Measurements from ENCODE around the gene SEC24C.
"Not testable (repeated sequence)": the region's sequence is repeated elsewhere in the genome, so short reads cannot be mapped to it uniquely, and the experiment has no call there.

The SEC24C gene

DNA sequence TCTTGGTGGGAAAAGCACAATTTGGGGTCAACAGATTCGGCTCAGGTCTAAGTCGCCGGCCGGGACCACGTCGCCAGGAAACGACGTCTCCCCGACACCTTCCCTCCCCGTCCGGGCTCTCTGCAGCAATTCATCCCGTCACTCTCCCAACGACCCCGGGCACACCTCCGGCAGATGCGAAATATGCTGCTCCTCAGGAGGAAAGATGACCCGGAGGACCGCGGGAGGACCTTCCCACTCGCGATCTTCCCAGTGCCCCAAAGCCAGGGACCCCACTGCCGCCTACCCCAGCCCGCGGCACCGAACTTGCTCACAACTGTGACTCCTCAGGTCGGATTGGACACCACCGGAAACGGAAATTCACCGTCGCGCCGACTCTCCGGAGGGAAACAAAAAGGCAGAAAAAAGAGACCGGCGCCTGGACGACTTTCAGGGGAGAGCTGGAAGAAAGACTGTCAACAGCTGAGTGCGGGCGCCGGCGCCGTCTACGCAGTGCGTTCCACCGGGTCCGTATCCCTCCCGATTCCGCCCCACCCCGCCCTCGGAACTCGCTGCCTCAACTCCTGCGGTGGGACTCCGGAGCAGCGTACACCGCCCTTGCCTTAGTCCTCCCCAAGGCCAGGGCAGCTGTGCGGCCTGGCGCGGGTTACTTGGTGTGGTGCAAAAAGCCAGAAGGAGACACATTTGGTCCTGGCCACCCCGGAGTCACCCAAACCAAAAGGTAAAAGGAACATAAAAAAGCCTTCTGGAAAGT lies 13.8 kb upstream of the SEC24C start:
- DNase-seq = peak; percentile 97
- in situ Hi-C loops (cut with MboI; ENCODE audit: low pct_unique_long_range_greater_than_20kb, low sequenced_read_pairs) = no loop called here

DNA sequence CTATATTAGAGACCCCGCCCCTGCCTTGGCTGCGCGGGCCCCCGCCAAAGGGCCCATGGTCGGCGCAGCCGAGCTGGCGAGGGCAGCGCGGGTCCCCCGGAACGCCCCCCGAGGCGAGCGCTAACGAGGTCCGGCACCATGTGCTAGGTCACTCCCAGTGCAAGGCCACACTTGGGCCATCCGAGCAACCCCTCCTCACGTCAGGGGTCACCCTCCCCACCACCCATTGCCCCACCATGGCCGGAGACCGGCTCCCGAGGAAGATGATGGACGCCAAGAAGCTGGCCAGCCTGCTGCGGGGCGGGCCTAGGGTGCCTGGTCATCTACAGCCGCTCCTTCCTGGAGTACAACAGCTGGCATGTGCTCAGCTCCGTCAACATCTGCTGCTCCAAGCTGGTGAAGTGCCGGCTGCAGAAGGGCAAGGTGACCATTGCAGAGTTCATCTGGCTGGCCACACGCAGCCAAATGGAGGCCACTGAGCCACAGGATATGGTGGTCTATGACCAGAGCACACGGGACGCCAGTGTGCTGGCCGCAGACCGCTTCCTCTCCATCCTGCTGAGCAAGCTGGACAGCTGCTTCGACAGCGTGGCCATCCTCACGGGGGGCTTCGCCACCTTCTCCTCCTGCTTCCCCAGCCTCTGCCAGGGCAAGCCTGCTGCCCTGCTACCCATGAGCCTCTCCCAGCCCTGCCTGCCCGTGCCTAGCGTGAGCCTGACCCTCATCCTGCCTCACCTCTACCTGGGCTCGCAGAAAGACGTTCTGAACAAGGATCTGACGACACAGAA lies 12.4 kb upstream of the SEC24C start:
- in situ Hi-C loops (cut with MboI; ENCODE audit: low pct_unique_long_range_greater_than_20kb, low sequenced_read_pairs) = no loop called here
- DNase-seq = no peak

DNA sequence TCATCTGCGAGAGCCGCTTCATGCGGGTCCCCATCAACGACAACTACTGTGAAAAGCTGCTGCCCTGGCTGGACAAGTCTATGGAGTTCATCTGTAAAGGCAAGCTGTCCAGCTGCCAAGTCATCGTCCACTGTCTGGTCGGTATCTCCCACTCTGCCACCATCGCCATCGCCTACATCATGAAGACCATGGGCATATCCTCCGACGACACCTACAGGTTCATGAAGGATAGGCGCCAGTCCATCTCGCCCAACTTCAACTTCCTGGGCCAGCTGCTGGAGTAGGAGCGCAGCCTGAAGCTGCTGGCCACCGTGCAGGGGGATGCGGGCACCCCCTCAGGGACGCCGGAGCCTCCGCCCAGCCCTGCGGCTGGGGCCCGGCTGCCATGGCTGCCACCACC lies 11.7 kb upstream of the SEC24C start:
- in situ Hi-C loops (cut with MboI; ENCODE audit: low pct_unique_long_range_greater_than_20kb, low sequenced_read_pairs) = no loop called here
- no peak for DNase-seq

DNA sequence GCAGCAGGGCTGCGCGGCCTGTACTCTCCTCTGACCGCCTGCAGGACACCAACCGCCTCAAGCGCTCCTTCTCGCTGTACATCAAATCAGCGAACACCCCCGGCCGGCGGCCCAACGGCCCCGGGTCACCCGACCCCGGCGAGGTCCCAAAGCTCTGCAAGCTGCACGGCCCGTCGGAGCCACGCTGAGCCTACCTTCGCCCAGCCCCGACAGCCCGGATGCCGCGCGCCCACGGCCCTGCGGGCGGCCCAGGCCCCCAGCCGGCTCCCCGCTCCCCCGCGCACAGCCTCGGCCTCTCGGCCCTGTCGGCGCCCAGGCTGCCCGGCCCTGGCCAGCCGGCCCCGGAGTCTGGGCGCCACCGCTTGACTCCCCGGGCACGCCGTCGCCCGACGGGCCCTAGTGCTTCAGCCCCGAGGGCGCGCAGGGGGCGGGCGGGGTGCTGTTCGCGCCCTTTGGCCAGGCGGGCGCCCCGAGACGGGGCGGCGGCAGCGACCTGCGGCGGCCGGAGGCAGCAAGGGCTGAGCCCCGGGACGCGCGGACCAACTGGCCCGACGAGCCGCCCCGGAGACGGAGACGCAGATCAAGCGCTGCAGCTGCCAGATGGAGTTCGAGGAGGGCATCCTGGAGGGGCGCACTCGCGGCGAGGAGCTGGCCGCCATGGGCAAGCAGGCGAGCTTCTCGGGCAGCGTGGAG lies 11.1 kb upstream of the SEC24C start:
- in situ Hi-C loops (cut with MboI; ENCODE audit: low pct_unique_long_range_greater_than_20kb, low sequenced_read_pairs) = no loop called here
- no peak for DNase-seq

DNA sequence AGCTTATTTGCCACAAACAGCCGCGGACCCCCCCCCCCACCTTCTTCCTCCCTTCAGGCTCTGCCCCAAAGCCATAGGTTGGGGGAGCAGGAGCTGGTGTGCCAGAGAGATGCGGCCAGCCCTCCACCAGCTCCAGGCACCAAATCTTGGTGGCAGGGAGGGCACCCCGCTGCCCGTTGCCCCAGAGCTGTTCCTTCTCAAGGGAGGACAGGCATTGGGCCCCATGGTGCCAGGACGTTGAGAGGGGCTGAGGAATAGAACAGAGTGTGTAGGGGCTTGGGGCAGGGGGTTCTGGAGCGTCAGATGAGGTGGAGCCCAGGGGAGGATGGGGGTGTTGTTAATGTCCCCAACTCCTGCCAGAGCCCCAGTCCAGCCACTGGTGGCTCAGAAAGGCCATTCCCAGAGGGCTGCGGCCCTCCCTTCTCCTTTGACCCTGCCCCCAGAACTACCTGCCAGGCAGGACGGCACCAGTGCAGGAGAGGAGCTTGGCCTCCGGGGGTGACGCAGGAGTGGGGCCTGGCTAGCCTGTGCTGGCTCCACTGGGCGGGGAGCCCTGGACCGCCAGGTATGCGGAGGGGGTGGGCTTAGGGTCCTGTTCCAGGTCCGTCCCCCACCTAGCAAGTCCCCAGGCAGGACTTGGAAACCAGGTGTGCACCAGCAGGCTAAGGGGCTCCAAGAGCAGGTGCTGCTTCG lies 10.0 kb upstream of the SEC24C start:
- in situ Hi-C loops (cut with MboI; ENCODE audit: low pct_unique_long_range_greater_than_20kb, low sequenced_read_pairs) = no loop called here

DNA sequence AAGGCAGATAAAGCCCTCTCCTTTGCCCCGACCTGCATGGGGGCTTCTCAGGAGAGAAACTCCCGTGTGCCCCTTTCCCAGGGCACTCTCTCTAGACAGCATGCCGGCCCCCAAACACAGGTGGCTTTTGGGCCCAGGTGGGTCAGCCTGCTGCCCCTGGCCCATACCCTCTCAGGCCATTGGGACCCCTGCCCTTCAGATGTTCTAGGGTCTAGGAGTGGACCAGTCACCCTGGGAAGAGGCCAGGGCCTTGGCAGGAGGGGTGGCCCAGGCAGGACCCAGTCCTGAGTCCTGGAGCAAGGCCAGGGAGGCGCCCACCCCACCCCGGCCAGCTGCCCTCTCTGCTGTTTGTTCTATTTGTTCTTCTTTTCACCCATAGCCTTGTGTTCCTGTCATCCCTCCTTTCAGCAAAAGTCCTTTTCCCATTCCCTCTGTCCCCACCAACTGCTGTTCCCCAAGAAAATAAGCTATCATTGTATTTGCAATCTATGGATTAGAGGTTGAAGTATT lies 9.3 kb upstream of the SEC24C start:
- no peak for DNase-seq
- in situ Hi-C loops (cut with MboI; ENCODE audit: low pct_unique_long_range_greater_than_20kb, low sequenced_read_pairs) = no loop called here

More for the DNA sequence above, 10.0 kb upstream of the SEC24C start:
- no peak for DNase-seq

DNA sequence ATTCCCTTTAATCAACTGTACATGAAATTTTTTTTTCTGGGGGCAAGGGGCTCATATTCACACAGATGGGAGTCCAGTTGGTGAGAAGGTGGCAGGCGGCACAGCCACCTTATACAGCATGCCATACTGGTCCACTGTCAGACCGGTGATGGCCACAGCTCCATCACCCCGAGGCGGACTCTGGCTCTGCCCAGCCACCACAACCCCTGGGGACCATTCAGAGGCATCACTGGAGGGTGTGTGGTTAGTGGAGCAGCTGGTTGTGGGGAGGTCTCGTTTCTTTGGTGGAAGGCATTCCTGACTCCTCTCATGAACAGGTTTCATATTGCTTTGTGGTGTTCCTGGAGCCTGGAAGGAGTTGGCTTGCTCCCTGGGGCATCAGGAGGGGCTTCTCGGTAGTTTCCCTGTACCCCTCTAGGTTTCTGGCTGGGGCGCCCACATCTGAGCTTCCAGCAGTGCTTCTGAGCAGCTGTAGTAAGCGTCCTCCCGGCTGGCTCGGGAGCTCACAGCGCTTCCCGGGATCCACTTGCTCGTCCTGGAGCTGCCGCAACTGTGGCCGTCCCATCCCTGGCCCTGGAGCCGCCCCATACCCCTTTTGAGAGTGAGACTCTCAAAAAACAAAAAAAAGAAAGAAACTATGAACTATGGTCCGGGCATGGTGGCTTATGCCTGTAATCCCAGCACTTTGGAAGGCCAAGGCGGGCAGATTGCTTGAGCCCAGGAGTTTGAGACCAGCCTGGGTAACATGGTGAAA lies 3.5 kb upstream of the SEC24C start:
- DNase-seq; in situ Hi-C loops (cut with MboI; ENCODE audit: low pct_unique_long_range_greater_than_20kb, low sequenced_read_pairs): not testable (repeated sequence)

DNA sequence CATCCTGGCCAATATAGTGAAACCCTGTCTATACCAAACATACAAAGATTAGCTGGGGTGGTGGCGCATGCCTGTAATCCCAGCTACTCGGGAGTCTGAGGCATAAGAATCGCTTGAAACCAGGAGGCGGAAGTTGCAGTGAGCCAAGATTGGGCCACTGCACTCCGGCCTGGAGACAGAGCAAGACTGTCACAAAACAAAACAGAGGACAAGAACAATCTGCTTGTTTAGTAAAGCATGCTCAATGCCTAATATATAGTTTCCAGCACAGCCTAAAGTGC lies 1.8 kb upstream of the SEC24C start:
- no peak for DNase-seq
- in situ Hi-C loops (cut with MboI; ENCODE audit: low pct_unique_long_range_greater_than_20kb, low sequenced_read_pairs) = no loop called here

DNA sequence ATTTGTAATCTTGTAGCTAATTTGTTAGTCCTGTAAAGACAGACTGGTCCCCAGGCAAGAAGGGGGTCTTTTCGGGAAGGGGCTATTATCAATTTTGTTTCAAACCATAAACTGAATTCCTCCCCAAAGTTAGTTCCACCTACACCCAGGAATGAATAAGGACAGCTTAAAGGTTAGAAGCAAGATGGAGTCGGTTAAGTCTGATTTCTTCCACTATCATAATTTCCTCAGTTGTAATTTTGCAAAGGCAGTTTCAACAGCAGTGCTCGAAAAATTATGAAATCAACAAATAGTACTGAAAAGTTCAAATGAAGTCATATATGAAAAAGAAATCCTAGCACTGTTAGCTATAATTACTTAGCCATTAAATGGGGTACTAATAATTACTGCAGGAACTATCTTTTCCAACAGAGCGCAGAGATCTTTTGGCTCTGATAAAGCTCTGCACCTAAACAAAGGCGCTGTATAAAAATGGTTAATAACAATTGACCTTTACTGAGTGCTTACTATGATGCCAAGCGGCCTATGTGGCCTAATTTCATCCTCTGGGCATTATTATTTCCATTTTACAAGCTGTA lies 756 bp upstream of the SEC24C start:
- DNase-seq = no peak
- in situ Hi-C loops (cut with MboI; ENCODE audit: low pct_unique_long_range_greater_than_20kb, low sequenced_read_pairs) = no loop called here

DNA sequence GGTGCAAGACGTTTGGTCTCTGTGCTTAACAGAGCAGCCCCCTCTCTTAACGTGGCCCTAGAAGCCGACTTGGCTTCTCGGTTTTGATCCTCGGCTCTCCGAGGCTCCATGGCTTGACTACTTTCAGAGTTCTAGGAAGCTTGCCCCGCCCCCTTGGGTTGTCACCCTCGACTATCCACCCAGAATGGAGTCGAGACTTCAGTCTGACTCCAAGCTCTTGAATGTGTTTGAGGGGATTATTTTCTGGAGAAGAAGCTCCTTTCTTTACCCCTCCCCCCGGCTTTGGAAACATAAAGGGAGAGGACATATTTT lies 448 bp downstream of the SEC24C start:
- in situ Hi-C loops (cut with MboI; ENCODE audit: low pct_unique_long_range_greater_than_20kb, low sequenced_read_pairs) = no loop called here
- DNase-seq = no peak

DNA sequence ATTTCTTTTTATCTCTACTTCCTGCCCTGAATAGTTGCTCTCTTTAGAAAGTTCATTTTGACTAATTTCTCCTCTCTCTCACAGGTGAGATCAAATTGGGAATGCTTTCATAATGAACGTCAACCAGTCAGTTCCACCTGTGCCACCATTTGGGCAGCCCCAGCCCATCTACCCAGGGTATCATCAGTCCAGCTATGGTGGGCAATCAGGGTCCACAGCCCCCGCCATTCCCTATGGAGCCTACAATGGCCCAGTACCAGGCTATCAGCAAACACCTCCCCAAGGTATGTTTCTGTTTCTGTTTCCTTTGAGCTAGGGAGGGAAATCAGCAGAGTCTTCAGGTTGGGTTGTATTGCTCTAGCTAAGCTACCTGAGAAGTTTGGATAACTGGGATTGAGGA lies 2.5 kb downstream of the SEC24C start:
- in situ Hi-C loops (cut with MboI; ENCODE audit: low pct_unique_long_range_greater_than_20kb, low sequenced_read_pairs) = no loop called here
- DNase-seq = no peak

DNA sequence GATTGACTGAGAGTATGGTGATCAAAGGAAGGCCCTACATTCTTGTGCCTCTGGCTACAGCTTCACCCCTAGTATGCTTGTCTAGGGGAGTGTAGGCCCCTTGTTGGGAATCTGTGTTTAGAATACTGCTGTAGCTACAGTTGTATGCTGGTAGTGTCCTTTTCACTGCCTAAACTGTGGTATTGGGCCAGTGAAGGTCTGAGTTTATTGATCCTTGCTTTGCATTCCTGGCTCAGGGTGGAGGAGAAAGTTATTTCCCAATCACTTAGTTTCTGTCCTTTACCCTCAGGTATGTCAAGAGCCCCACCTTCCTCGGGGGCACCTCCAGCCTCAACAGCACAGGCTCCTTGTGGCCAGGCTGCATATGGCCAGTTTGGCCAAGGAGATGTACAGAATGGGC lies 6.6 kb downstream of the SEC24C start:
- in situ Hi-C loops (cut with MboI; ENCODE audit: low pct_unique_long_range_greater_than_20kb, low sequenced_read_pairs) = no loop called here
- DNase-seq = no peak

DNA sequence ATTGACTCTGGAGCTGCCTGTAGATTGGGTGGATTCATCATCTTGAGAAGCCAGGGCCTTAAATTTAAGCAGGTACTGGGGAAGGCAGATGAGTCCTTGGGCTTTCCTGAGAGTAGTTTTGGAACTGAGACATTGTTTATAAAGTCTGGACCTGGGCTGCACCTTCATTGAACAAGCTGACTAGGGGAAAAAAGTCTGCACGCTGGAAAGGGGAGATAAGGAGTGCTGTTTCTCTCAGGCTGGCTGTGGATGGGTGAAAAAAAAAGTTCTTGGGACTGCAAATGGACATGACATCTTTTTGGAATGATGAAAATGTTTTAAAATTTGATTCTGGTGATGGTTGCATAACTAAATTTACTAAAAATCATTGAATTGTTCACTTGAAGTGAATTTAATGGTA lies 12.0 kb downstream of the SEC24C start:
- no peak for DNase-seq
- in situ Hi-C loops (cut with MboI; ENCODE audit: low pct_unique_long_range_greater_than_20kb, low sequenced_read_pairs) = no loop called here

DNA sequence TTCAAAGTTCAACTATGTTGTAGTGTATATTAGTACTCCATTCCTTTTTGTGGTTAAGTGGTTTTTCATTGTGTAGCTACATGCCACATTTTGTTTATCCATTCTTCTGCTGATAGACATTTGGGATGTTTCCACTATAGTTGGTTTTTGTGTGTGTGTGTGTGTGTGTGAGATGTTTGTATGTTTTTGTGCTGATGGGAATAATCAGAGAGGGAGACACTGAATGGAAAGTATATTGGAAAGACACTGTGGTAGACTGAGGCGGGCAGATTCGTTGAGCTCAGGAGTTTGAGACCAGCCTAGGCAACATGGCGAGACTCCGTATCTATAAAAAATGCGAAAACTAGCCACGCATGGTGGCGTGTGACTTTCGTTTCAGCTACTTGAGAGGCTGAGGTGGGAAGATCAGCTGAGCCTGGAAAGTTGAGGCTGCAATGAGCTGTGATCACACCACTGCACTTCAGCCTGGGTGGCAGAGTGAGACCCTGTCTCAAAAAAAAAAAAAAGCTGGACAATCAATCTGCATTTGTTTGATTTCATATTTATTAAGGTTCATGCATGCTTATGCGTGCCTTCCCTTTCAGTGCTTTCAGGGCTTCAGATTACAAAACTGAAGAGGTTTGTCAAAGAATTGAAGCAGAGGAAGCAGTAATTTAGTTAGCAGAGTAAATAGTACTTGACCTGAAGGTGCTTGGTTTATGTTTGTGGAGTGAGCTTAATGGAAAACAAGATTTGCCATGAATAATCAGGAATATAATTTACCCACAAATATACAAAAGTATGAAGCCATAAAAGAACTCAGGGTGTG lies 14.7 kb downstream of the SEC24C start:
- no peak for DNase-seq
- in situ Hi-C loops (cut with MboI; ENCODE audit: low pct_unique_long_range_greater_than_20kb, low sequenced_read_pairs) = no loop called here

DNA sequence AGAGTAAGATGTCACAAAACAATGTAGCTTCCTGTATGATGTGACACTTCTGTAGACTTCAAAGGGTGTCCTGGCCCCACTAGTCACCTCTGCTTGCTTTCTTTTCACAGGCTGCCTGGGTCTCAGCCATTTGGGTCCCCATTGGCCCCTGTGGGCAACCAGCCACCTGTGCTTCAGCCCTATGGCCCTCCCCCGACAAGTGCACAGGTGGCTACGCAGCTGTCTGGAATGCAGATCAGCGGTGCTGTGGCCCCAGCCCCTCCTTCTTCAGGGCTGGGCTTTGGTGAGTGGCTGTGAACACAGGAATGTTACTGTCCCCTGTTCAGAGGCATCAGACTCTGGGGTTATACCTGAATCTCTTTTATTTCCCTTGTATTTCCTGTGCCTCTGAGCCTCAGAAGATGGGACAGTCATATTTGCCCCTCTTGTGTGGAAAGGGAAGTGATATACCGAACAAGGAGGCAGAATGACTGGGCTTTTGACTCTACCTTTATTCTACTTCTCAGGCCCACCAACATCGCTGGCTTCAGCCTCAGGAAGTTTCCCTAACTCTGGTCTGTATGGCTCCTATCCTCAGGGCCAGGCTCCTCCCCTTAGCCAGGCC lies 15.4 kb downstream of the SEC24C start:
- DNase-seq = no peak
- in situ Hi-C loops (cut with MboI; ENCODE audit: low pct_unique_long_range_greater_than_20kb, low sequenced_read_pairs) = no loop called here

DNA sequence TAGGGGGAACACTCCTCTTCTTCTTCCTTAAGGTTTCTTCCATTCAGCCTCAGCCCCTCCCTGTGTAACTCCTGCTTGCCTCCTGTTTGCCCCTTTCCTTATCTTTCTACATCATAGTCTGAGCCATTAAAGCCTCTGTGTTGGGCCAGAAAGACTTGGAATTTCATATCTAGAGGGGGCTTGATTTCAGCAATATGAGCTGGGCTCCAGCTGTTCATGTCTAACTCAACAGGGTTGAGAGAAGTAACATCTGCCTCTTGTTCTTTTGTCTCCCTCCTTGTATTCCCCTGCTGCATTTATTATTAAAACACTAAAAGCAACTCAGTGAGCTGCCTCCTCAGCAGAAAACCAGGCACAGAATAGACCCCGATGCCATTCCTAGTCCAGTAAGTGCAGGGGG lies 17.6 kb downstream of the SEC24C start:
- DNase-seq = no peak
- in situ Hi-C loops (cut with MboI; ENCODE audit: low pct_unique_long_range_greater_than_20kb, low sequenced_read_pairs) = no loop called here

DNA sequence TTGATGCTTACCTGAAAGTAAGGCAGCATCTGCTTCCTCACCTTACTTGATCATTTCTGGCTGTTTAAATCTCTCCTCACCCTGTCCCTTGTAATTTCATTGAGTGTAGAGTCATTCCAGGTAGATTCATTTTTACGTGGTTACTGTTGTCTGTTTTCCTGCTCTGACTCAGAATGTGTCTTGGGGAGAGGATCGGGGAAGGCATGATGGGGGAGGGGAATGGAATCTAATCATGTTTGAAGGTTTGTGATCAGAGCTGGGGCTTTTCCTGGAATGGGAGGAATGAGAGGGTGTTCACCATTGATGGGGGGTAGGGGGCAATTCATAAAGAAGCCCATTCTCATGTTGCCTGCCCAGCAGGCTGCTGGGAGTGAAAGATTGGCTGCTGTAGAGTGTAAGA lies 18.7 kb downstream of the SEC24C start:
- in situ Hi-C loops (cut with MboI; ENCODE audit: low pct_unique_long_range_greater_than_20kb, low sequenced_read_pairs) = no loop called here
- no peak for DNase-seq

DNA sequence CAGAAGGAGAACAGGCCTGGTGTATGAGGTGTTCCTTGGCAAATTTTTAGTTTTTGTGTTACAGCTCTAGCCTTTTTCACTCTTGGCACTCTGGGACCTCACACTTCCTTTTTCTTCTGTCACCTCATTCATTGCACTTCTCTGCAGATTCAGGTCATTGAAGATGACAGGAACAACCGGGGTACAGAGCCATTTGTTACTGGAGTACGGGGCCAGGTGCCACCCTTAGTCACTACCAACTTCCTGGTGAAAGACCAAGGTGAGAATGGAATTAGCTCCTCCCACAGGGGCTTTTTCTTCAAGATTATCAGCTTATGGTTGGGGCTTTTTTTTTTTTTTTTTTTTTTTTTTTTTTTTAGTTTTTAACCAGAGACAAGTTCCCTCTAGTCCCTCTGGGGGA lies 19.2 kb downstream of the SEC24C start:
- in situ Hi-C loops (cut with MboI; ENCODE audit: low pct_unique_long_range_greater_than_20kb, low sequenced_read_pairs) = no loop called here
- DNase-seq = no peak

Data from KBM-7 (cell line).